ENCODE results near the gene PABPN1L.

The PABPN1L gene

DNA sequence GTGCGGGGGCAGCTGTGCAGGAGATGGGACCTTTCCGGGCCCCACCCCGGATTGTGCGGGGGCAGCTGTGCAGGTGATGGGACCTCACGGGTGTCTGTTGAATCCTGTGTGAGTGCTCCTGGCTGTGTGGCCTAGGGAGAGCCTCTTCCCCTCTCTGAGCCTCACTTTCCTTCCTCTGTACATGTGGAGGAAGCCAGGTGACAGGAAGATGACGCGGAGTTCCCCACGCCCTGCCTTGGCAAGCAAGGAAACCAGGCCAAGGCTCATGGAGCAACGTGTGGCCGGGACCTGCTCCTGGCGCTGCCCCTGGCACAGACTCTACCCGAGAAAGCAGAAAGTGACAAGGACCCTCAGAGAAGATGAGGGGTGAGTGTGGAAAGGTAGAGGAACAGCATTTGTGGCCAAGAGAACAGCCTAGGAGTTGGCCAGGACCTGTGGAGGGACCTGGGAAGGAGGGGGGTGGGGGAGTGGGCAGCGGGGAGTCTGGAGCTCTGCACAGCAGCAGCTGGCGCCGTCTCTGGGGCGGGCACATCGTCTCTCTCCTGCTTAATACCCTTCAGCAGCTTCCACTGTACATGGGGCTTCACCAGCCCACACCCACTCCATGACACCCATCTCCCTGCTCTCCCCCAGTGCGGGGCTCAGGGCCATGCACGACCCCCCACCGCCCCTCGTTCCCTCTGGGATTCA lies 38.4 kb upstream of the PABPN1L start:
- Histone ChIP-seq H4K20me1 (ENCODE audit: control insufficient read depth, insufficient read depth, low read depth, low read length) (peaks cover 23% of the 10 kb centered on the region), H3K4me1 (ENCODE audit: control insufficient read depth, low read length) (peaks cover 11% of the 10 kb centered on the region), H3K9me2 (replicated peaks; ENCODE audit: control insufficient read depth, low read length) (no peaks in the 10 kb centered on the region), H3K27ac (ENCODE audit: low read depth, low read length) (no peak overlapping the region), H3K36me3 (ENCODE audit: control insufficient read depth, low read length) (peaks cover 31% of the 10 kb centered on the region), H3K79me2 (ENCODE audit: control insufficient read depth, low read length) (peaks cover 64% of the 10 kb centered on the region), H3F3A (ENCODE audit: control insufficient read depth, insufficient read depth) (no peaks in the 10 kb centered on the region), H3K4me2 (ENCODE audit: low read length) (no peak overlapping the region), H3K4me3 (ENCODE audit: low read length) (no peak overlapping the region), H3K27me3 (ENCODE audit: control insufficient read depth, low read length) (no peaks in the 10 kb centered on the region), H3K9me3 (ENCODE audit: control insufficient read depth, insufficient read depth, low read length) (no peaks in the 10 kb centered on the region)
- TF ChIP-seq, protein P1, sequence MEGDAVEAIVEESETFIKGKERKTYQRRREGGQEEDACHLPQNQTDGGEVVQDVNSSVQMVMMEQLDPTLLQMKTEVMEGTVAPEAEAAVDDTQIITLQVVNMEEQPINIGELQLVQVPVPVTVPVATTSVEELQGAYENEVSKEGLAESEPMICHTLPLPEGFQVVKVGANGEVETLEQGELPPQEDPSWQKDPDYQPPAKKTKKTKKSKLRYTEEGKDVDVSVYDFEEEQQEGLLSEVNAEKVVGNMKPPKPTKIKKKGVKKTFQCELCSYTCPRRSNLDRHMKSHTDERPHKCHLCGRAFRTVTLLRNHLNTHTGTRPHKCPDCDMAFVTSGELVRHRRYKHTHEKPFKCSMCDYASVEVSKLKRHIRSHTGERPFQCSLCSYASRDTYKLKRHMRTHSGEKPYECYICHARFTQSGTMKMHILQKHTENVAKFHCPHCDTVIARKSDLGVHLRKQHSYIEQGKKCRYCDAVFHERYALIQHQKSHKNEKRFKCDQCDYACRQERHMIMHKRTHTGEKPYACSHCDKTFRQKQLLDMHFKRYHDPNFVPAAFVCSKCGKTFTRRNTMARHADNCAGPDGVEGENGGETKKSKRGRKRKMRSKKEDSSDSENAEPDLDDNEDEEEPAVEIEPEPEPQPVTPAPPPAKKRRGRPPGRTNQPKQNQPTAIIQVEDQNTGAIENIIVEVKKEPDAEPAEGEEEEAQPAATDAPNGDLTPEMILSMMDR (IDR thresholded peaks at IDR 0.05; ENCODE audit: low read depth, low read length, poor library complexity, severe bottlenecking): no peak
- TF ChIP-seq EZH2phosphoT487 (IDR thresholded peaks at IDR 0.05; ENCODE audit: borderline replicate concordance, low read length): no peak

DNA sequence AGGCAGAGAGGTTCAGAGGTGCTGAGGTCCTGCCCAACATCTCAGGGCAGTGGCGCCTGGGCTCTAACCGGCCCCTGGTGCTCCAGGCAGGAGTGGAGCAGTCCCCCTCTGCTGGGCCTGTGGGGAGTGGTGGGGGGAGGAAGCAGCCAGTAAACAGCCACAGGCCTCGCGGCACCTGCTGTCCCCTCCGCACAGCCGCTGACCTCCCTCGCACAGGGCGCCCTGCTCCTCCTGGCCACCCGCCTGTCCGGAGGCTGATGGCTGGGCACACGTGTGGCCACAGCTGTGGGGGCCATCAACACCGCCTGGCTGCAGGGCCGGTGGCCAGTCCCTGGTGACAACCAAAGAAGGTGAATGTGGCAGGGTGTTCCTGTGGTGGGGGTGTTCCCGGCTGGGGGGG lies 36.8 kb upstream of the PABPN1L start:
- Histone ChIP-seq H3F3A (ENCODE audit: control insufficient read depth, insufficient read depth) (no peaks in the 10 kb centered on the region), H3K4me1 (ENCODE audit: control insufficient read depth, low read length) (peaks cover 11% of the 10 kb centered on the region), H3K4me2 (ENCODE audit: low read length) (no peak overlapping the region), H3K27ac (ENCODE audit: low read depth, low read length) (no peak overlapping the region), H3K36me3 (ENCODE audit: control insufficient read depth, low read length) (peaks cover 44% of the 10 kb centered on the region), H3K9me2 (replicated peaks; ENCODE audit: control insufficient read depth, low read length) (no peaks in the 10 kb centered on the region), H3K79me2 (ENCODE audit: control insufficient read depth, low read length) (peaks cover 49% of the 10 kb centered on the region), H3K4me3 (ENCODE audit: low read length) (no peak overlapping the region), H3K27me3 (ENCODE audit: control insufficient read depth, low read length) (no peaks in the 10 kb centered on the region), H4K20me1 (ENCODE audit: control insufficient read depth, insufficient read depth, low read depth, low read length) (peaks cover 19% of the 10 kb centered on the region), H3K9me3 (ENCODE audit: control insufficient read depth, insufficient read depth, low read length) (no peaks in the 10 kb centered on the region)
- TF ChIP-seq EZH2phosphoT487 (IDR thresholded peaks at IDR 0.05; ENCODE audit: borderline replicate concordance, low read length): no peak
- TF ChIP-seq, protein P1 (IDR thresholded peaks at IDR 0.05; ENCODE audit: low read depth, low read length, poor library complexity, severe bottlenecking): no peak

DNA sequence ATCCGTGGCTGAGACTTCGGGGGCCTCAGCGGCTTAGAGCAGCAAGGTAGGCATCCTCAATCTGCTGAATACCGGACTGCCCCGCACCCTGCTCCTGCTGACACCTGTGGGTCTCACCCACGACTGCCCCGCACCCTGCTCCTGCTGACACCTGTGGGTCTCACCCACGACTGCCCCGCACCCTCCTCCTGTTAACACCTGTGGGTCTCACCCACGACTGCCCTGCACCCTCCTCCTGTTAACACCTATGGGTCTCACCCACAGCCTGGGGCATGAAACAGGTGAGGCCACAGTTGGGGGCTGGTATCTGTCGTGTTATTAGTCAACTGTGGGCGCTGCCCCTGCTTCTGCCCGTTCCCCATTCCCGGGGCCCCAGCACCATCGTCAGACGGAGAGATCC lies 36.3 kb upstream of the PABPN1L start:
- peaks cover 19% of the 10 kb centered on the region for H4K20me1 ChIP-seq (ENCODE audit: control insufficient read depth, insufficient read depth, low read depth, low read length)

More for the DNA sequence above, 36.3 kb upstream of the PABPN1L start:
- Histone ChIP-seq H3K36me3 (ENCODE audit: control insufficient read depth, low read length) (peaks cover 49% of the 10 kb centered on the region), H3K4me3 (ENCODE audit: low read length) (no peak overlapping the region), H3K79me2 (ENCODE audit: control insufficient read depth, low read length) (peaks cover 47% of the 10 kb centered on the region), H3K27me3 (ENCODE audit: control insufficient read depth, low read length) (no peaks in the 10 kb centered on the region), H3K4me2 (ENCODE audit: low read length) (no peak overlapping the region), H3K9me3 (ENCODE audit: control insufficient read depth, insufficient read depth, low read length) (no peaks in the 10 kb centered on the region), H3K27ac (ENCODE audit: low read depth, low read length) (no peak overlapping the region), H3F3A (ENCODE audit: control insufficient read depth, insufficient read depth) (no peaks in the 10 kb centered on the region), H3K4me1 (ENCODE audit: control insufficient read depth, low read length) (peaks cover 11% of the 10 kb centered on the region), H3K9me2 (replicated peaks; ENCODE audit: control insufficient read depth, low read length) (no peaks in the 10 kb centered on the region)
- no peak for TF ChIP-seq EZH2phosphoT487 (IDR thresholded peaks at IDR 0.05; ENCODE audit: borderline replicate concordance, low read length)
- TF ChIP-seq, protein P1 (IDR thresholded peaks at IDR 0.05; ENCODE audit: low read depth, low read length, poor library complexity, severe bottlenecking): no peak

All from DOHH2 (cell line).